NCI-H526 treated with DMSO at 0.1 percent for 48 hours (cell line): Measurements from ENCODE around the gene FAM186B.

Experiments
- DNase-seq: peaks from one replicate; lab custom pipeline; 2025; lab: John Stamatoyannopoulos, UW

FAM186B gene

DNA sequence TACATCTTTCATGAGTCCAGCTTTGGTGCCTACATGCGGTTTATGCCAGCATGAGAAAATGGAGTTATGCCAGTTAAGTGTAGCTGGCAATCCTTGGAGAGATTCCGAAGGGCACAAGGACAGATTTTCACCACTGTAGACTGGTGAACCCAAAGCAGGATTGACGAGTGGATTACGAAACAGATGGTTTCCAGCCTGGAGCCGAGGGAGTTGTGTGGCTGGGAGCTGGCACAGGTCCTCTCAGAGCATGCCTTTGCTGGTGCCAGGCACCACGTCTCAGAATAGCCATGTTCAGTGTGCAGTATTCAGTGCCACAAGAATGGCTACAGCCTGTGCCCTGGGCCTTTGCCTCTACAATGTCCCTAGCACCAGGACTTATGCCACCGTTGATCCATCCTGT, 53.4 kb downstream of the FAM186B start:
- no peak for DNase-seq

DNA sequence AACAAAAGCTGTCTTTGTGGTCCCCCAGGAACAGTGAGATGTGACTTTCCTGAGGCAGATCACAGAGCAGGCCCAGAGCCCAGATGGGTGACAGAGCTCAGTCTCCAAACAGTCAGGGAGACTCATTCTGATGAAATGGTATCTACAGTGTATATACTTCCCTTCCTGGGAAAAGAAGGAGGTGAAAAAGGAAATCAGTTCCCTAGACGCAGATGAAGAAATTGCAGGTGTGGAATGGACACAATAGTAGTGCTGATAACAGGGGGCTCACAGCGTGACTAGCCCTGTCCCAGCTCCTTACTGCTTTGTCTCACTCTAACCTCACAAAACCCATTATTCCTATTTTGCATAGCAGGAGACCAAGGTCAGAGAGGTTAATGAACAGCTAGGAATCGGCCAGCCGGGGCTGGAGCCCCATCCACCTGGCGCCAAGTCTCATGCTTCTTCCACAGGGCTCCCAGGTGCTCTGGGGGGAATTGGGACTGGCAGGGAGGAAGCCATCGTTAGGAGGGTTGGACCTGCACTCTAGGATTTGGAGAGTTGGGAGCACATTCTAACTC, 54.7 kb downstream of the FAM186B start:
- no peak for DNase-seq

DNA sequence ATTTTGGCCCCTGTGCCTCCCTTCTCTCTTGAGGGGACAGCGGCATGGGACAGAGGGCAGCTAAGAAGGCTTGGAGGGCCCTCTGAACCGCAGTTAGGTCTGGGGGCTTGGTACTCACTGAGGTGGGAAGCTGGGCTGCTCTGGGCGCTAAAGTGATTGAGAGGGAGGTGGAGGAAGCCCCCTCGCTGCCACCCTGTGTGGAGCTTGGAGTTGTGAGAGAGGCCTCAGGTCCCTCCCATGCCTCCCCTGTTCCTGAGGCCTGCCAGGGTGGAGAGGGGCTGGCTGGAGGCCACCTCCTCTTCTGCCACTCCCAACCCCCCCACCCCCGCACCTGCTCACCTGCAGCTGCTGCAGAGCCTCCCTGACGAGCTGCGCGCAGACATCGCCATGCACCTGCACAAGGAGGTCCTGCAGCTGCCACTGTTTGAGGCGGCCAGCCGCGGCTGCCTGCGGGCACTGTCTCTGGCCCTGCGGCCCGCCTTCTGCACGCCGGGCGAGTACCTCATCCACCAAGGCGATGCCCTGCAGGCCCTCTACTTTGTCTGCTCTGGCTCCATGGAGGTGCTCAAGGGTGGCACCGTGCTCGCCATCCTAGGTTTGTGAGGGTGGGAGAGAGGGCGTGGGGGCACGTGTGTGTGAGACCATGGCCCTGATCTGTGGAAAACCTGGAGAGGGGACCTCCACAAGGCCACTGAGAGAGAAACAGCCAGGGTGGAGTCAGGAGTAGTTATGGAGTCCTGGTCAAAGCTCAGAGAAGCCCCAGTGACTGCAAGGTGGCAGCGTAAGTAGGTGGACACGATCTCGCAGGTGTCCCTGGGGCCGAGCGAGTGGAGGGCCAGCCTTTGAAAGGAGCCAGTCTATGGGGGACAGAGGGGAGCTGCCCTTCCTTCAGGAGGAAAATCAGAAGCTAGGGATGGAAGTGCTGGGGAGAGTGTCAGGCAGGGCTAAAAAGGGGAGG, 55.4 kb downstream of the FAM186B start:
- DNase-seq: no peak

DNA sequence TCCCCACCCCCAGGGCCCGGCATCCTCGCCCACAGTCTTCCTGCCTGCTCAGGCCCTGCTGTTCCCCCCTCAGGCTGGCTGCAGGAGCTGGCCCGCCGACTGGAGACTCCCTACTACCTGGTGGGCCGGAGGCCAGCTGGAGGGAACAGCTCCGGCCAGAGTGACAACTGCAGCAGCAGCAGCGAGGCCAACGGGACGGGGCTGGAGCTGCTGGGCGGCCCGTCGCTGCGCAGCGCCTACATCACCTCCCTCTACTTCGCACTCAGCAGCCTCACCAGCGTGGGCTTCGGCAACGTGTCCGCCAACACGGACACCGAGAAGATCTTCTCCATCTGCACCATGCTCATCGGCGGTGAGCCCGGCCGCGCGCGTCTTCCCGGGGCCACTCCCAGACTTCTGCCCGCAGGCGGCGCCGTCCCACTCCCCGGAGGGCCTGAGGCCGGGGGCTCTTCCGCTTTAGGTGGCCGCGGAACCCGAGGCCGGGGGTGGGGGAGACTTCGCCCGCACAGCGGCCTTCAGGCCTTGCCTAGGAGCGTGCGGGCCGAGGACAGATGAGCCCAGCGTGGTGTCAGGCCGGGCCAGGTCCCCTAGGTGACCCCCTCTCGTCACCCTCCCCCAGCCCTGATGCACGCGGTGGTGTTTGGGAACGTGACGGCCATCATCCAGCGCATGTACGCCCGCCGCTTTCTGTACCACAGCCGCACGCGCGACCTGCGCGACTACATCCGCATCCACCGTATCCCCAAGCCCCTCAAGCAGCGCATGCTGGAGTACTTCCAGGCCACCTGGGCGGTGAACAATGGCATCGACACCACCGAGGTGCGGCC, 56.4 kb downstream of the FAM186B start:
- DNase-seq: no peak

DNA sequence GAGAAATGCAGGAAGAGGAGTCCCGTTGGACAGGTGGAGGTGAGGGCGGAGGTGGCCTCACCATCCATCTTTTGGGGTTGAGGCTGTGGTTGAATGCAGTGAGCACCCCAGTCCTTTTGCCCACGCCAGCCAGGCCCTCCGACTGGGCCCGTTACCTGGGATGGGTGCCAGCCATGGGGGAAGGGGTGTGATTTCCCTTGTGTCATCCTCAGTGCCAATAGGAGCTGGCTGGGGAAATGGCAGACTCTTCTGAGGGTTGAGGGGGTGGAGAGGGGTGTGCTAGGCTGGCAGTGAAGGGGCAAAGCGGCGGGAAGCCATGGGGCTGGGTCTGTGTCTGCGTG, 57.0 kb downstream of the FAM186B start:
- DNase-seq: no peak

DNA sequence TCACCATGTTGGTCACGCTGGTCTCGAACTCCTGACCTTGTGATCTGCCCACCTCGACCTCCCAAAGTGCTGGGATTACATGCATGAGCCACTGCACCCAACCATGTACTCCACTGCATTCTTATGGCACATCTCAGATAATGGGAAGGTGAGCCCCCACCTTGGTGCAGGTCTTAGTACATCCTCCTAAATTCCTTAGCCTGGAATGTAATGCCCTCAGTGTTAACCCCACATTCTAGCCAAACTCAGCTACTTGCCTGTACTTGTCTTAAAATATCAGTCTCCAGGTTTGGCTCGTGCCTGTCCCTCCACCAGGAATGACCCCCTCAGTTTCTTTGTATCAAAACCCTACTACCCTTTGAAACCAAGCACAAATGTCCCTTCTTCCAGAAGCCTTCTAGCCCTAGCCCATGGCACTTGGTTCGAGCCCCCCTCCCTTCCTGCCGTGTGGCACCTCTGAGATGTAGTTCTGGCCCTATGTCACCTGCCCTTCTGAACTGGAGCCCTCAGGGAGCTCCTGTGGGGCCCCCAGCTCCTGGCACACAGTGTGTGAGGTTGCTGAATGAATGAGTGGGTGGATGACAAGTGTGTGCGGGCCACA, 58.2 kb downstream of the FAM186B start:
- DNase-seq: no peak

DNA sequence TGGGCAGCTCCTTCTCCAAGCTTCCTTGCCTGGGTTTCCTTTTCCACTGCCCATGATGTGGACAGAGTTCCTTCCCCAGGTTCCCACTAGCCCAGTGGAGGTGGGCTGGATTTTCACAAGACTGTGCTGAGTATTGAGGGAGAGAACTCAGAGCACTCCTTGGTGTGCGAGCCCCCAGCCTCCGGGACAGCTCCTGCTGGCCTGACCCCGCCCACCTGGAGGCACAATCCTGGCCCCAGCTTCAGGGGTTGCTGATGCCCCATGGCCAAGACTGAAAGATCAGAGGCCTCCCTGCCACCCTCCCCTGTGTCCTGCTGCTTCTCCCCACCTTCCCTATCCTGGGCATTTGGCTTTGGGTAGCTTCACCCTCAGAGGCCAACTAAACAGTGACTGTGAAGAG, 59.0 kb downstream of the FAM186B start:
- no peak for DNase-seq

DNA sequence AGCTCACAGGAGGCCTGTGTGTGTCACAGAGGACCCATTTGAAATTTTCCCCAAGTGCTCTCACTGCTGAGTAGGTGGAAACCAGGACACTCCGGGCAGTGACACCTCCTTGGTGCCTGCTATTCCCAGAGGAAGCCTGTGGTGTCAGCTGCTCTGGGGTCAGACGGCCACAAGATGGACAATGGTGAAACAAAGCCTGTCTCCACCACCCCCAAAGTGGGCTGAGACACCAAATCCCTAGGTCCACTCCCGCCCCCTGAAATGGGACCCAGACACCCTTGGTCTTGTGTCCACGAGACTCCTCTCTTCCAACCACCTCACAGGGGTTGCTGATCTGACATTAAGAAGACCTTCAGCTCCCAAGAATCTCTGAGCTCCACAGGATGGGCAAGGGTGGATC, 59.6 kb downstream of the FAM186B start:
- DNase-seq: no peak

DNA sequence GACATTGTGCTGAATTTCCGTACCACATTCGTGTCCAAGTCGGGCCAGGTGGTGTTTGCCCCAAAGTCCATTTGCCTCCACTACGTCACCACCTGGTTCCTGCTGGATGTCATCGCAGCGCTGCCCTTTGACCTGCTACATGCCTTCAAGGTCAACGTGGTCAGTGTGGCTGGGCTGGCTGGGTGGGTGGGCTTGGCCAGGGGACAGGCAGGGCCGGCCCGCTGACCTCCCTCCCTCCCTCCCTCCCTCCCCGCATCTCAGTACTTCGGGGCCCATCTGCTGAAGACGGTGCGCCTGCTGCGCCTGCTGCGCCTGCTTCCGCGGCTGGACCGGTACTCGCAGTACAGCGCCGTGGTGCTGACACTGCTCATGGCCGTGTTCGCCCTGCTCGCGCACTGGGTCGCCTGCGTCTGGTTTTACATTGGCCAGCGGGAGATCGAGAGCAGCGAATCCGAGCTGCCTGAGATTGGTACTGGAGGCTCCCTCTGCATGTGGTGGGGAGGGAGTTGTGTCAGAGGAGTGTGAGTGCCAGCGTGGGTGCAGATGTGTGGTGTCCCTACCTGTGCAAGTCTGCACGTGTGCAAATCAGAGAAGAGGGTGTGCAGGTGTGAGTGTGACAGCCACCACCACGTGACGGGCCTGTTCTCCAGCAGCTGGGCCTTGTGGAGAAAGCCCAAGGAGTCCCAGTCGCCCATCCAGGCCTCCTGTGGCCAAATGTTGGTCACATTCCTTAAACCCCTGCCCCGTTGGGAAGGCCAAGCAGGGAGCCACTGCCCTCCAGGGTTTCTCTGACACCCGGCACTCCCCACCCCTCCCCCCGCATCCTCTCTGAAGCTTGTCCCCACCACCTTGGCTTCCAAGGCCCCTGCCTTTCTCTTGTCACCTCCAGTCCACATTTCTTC, 61.3 kb downstream of the FAM186B start:
- no peak for DNase-seq

DNA sequence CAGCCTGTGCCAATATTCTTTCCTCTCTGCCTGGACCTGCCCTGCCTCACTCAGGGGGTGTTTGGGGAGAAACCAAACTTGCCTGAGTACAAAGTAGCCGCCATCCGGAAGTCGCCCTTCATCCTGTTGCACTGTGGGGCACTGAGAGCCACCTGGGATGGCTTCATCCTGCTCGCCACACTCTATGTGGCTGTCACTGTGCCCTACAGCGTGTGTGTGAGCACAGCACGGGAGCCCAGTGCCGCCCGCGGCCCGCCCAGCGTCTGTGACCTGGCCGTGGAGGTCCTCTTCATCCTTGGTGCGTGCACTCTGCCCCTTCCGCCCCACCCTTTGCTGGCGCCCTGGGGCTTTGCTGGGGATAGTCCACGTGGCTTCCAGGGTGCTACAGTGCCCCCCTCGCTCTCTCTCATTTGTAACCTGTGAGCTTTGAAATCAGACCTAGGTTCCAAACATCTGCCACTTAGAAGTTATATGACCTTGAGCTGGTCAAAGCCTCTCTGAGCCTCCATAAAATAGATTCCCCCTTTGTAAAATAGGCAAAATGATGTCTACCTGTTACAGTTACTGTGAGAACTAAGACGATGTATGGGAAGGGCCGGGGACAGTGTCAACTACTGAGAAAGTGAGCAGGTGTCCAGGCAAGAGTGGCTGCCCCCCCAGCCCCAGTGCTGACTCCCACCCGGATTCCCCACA, 62.1 kb downstream of the FAM186B start:
- no peak for DNase-seq

DNA sequence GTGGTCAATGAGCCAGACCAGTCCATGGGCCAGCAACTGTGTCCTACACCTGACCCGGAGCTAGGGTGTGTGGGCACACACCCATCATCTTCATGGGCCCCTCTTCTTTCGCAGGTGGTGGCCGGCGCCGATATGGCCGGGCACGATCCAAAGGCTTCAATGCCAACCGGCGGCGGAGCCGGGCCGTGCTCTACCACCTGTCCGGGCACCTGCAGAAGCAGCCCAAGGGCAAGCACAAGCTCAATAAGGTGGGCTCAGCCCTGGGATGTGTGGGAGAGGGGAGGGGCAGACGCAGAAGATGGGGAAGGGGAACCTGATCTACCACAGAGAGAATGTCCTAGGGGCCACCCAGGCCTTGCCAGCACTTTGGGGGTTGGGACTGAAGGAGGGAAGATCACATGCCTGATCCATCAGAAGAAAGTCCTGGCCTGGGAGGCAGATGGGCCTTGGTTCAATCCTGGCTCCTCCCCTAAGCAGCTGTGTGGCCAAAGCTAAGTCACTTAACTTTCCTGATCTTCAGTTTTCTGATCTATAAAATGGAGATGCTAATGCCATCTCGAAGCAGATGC, 62.8 kb downstream of the FAM186B start:
- DNase-seq: no peak

DNA sequence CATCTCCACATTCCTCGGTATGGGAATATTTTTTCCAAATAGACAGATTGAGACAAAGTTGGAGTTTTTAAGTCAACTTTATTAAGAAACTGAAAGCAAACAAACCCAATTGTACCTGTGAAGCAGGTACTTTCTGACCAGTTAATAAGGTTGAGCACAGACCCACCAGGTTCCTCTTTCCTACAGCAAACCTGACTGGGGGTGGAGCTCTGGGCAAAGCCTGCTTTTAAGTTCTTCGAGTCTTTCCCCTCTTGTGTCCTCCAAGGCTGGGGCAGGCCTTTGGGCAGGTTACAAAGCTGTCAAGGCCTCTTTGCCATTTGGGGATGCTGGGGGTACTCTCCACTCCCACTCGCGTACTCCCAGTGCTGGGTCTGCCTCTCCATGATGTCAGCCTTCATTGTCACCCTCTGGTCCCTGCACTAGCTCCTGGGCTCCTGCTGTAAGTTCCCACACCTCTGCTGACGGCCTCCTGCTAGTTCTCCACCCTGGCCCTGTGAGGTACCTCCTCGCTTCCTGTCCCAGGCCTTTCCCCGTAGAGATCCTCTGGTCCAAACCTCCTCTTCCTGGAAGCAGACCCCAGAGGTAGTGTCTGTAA, 63.4 kb downstream of the FAM186B start:
- DNase-seq: no peak

DNA sequence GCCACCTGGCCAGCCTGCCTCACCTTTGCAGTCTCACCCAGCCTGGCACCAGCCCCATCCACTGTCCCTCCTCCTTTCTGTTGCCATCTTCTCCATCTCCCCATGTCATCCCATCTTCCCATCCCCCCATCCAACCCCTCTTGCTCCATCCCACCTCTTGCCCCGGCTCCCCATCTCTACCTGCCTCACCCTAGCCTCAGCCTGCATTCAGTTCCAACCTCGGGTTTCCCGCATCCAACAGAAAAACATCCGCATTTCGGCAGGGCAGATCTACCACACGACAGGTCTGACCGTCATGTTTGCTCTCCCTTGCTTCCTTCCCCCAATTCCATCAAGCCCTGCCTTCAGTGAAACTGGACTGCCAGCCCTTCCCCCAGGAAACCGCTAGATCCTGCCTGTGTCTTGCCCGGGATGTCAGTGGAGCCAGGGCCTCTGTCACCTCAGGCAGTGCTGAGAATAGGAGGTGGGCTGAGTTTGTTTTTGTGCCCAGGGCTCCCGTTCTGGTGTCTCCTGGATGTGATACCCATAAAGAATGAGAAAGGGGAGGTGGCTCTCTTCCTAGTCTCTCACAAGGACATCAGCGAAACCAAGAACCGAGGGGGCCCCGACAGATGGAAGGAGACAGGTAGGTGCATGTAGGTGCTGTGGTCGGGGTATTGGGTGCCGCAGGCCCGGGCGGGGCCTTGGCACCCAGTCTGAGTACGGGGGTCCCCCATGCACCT, 64.1 kb downstream of the FAM186B start:
- no peak for DNase-seq

DNA sequence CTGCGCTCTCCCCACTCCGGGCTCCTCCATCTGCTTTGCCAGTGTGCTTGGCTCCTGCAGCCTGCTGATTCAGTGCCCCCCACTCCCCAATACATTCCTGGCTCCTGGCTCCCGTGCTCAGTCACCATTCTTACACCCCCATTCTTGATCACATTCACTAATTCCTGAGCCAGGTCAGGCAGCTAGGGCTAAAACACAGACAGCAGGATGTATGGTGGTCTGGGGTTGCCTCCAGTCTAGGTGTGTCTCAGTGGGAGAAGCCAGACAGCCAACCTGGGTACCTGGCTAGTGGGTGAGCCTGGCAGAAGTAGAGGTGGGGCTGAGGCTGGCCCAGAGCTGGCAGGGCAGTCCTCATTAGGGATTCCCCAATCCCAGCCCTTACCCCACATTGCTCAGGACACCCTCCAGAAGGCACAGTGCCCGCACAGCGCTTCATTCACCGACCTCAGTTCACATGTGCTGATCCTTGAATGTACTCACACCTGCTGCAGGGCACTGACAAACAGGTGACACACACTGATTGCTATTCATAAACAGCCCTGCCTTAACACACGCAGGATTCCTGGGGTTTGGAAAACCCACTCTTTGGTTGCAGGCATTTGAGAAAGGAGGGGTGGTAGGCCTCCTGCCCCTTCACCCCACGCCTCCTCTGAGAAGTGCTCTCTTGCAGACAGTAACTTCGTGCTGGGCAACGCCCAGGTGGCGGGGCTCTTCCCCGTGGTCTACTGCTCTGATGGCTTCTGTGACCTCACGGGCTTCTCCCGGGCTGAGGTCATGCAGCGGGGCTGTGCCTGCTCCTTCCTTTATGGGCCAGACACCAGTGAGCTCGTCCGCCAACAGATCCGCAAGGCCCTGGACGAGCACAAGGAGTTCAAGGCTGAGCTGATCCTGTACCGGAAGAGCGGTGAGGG, 65.0 kb downstream of the FAM186B start:
- DNase-seq: no peak

DNA sequence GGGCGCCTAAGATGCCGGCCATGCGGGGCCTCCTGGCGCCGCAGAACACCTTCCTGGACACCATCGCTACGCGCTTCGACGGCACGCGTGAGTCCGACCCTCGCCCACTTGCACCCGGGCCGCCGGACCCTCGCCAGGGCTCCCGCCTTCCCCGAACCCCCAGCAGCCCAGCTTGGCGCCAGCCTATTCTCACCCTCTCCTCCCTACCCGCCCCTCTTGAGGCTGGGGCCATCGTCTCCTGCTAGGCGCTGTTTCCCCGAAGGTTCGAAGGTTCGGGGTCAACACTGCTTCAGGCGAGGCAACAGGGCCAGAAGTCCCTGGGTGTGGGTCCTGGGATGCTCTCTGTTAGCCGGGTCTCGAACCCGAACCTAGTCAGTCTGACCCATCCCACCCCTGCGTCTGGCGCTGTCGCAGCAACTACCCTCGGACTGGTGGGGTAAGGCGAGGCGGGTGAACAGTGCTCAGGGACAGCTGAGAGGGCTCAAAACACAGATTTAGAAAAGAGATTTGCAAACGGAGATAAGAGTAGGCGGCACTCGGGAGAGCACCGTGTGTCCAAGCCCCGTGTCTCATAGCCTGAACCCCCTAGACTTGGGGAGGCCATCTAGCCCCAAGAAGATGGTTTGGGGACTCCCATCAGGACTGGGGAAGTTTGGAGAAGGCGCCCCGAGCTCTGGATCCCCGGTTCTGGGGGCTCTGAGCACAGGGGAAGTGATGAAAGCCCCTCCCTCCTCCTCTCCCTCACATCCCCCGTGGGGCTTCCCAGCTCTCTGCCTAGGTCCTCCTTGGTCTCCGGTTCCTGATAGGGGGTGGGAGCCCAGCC, 65.8 kb downstream of the FAM186B start:
- no peak for DNase-seq

DNA sequence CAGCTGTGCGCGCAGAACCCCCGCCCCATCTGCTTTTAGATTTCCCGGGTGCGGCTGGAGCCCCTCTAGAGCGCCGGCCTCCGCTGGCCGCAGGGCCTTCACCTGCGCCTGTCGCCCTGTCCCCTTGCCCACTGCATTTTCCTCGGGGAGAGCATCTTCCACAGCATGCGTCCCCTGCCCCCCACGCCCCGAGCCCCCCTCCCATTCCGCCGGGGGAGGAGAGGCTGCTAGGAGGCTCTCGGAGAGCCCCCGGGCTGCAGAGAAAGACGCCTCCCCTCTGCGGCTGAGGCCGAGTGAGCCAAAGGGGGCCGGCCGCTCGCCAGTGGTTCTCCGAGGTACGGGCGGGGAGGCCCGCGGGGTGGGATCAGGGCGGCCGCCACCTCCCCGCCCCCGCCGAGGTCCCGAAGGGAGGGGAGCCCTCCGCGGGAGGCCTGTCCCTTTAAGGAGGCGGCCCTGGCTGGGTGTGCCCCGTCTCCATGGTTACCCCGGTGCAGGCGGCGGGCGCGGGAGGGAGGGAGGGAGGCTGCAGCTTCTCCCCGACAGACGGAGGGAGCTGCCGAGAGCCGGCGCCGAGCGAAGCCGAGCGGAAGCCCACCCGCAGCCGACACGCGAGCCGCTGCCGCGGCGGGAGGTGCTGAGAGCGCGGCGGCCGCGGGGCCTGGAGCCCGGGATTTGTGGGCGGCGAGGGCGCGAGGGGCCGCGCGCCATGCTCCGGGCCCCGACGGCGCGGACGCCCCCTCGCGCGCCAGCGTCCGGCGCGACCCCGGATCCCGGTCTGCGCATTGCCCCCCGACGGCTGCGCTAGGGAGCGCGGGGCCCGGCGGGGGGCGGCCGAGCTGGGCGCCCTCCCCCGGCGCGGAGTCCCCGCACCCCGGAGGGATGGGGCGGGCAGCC, 66.7 kb downstream of the FAM186B start, which contains the start of gene KCNH3:
Gene KCNH3, plus strand, starts transcription at position 521 of the 894 bp plus-strand sequence. CDS start 387 bp downstream, outside the sequence.
- peak; percentile 59 for DNase-seq
